DMS153 (cell line): Measurements from ENCODE around the gene SIGLEC5.
A peak's percentile ranks its signal among the peaks of the same experiment; 100 is the strongest.
"Not testable (repeated sequence)": the region's sequence is repeated elsewhere in the genome, so short reads cannot be mapped to it uniquely, and the experiment has no call there.

ENCODE experiments used
- DNase-seq: peaks from one replicate; lab custom pipeline; 2025; lab: John Stamatoyannopoulos, UW

SIGLEC5 gene, protein sequence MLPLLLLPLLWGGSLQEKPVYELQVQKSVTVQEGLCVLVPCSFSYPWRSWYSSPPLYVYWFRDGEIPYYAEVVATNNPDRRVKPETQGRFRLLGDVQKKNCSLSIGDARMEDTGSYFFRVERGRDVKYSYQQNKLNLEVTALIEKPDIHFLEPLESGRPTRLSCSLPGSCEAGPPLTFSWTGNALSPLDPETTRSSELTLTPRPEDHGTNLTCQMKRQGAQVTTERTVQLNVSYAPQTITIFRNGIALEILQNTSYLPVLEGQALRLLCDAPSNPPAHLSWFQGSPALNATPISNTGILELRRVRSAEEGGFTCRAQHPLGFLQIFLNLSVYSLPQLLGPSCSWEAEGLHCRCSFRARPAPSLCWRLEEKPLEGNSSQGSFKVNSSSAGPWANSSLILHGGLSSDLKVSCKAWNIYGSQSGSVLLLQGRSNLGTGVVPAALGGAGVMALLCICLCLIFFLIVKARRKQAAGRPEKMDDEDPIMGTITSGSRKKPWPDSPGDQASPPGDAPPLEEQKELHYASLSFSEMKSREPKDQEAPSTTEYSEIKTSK

DNA sequence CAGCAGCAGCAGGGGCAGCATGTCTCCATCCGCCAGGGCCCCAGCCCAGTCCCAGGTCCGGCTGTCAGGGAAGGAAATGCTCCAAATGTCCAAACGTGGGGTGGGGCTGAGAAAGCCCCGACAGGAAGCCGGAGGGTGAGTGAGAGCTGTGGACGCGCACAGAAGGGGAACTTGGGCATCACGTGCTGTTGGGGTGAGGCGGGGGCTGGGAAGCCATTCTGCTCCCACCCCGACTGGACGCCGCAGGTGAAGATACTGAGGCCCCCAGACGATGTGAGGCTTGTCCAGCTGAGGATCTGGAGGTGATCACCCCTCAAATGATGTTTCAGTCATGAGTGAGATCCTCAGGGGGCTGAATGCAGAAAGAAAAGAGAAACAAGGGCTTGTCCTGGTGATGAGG lies at the start of gene SIGLEC5:
Gene SIGLEC5 (minus strand): TSS at position 87 of the 400 bp plus-strand sequence. CDS start 66 bp downstream, at position 21.
- DNase-seq: not testable (repeated sequence)

DNA sequence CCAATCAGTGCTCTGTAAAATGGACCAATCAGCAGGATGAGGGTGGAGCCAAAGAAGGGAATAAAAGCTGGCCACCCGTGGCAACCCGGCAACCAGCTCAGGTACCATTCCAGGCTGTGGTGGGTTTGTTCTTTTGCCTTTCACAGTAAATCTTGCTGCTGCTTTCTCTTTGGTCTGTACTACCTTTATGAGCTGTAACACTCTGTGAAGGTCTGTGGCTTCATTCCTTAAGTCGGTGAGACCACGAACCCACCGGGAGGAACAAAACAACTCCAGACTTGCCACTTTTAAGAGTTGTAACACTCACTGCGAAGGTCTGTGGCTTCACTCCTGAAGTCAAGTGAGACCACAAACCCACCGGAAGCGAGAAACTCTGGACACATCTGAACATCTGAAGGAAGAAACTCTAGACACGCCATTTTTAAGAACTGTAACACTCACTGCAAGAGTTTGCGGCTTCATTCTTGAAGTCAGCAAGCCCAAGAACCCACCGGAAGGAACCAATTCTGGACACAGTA lies 46.4 kb upstream of the SIGLEC5 start:
- no peak for DNase-seq

DNA sequence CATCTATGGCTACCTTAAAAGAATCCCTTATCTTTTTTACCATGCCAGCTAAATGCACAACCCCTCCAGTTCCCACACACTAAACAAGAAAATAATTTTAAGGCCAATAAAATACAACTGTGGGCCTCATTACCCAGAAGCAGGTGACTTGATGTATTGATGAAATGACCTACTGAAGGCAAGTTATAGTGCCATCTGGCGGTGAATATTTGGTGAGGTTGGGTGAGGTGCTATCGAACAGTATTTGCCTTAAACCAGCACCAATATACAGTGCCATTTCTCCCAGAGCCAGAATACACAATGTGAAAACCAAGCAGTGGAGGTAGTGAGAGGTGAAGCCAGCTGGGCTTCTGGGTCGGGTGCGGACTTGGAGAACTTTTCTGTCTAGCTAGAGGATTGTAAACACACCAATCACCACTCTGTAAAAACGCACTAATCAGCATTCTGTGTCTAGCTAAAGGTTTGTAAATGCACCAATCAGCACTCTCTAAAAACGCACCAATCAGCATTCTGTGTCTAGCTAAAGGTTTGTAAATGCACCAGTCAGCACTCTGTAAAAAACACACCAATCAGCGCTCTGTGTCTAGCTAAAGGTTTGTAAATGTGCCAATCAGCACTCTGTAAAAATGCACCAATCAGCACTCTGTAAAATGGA lies 45.8 kb upstream of the SIGLEC5 start:
- DNase-seq: not testable (repeated sequence)

DNA sequence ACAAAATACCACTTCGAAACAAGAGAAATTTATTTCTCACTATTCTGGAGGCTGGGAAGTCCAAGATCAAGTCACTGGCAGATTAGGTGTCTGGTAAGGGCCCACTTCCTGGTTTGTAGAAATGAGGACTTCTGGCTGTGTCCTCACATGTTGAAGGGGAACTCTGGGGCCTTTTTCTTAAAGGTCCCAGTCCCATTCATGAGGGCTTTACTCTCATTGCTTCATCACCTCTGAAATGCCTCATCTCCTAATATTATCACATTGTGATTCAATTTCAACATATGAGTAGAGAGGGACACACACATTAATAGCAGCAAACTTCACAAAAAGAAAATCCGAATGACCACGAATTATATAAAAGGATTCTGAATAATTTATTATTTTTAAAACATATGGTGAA lies 38.0 kb upstream of the SIGLEC5 start:
- DNase-seq: no peak

DNA sequence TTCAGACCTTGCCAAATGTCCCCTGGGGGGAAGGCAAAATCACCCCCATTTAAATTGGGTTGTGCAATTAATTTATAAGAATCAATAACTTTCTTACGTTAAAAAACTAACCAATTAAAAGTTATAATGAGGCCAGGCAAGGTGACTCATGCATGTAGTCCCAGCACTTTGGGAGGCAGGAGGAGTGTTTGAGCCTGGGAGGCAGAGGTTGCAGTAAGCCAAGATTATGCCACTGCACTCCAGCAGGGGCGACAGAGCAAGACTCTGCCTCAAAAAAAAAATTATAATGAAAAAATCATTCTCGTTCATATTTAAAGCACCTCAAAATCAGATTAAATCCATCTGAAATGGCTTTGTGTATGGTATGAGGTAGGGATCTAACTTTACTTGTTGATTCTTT lies 34.8 kb upstream of the SIGLEC5 start:
- no peak for DNase-seq

DNA sequence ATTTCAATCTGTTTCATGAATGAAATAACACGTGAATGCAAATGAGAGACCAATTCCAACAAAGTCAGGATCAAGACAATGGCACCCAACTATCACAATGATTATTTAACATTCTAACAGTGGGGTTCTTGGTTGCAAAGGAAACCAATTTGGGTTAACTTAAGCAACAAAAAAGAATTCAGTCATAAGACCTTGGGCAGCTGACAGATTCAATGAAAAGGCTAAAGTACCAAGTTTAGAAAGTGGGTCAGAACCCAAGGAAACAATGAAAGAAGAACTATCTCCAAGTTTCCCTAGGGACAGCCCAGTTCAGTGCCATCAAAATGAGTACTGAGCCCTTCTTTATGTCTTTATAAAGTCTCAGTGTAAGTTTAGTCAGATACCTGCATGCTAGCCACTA lies 33.9 kb upstream of the SIGLEC5 start:
- no peak for DNase-seq

DNA sequence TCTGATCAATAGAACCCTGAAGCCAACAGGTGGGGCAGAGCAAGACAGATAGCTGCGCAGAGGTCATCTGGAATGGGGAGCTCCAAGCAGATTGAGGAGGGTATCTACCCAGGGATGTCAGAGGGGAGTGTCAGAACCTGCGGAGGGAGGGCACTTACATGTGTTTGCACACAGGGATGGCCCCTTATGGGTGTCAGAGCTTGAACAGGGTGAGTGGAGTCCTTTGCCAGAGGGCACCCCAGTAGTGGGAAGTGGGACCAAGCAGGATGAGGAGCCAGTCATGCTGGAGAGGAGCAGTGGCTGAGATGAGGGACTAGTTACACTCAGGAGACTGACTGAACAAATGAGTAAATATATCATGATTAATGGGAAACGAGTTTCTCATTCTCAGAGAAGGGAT lies 33.4 kb upstream of the SIGLEC5 start:
- no peak for DNase-seq

DNA sequence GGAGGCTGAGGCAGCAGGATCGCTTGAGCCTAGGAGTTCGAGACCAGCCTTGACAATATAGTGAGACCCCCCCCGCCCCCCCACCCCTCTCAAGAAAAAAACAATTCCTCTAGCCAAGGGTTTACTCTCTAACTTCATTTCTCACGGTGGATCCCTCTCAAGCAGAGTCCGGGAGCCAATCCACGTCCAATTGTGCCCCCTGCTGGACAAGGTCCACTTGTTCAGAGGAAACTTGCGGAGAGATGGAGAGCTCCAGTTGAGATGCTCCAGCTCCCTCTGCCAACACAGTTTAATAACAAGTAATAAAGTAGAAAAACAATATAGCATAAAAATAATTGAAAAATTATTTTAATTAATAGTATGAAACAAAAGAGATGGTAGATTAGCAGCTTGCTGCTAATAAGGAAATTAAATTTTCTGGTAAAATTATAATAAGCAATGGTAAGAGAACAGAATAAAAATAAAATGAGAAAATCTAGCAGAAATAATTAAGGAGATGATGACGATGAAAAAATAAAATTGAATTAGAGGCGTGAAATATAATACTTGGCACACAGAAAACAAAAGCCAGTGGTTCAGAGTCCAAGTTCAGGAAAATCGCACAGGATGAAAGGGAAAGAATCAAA lies 30.9 kb upstream of the SIGLEC5 start:
- DNase-seq: peak; percentile 35

DNA sequence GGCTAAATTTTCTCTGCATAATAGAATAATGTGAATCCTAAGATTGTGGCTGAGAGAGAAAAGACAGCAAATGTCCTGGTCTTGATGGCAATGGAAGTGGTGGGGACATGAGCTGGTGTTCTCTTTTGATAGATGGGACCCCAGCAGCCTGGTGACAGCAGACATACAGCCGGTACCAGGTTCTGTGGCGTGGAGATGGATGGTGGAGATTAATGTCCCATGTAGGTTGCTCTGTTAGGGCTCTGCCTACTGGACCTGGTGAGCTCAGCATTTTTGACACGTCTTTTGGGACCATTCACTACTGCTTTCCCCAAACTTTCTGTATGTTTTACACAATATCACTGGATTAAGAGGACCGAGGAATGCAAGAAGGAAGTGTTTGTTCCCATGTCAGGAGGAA lies 24.6 kb upstream of the SIGLEC5 start:
- DNase-seq: no peak

DNA sequence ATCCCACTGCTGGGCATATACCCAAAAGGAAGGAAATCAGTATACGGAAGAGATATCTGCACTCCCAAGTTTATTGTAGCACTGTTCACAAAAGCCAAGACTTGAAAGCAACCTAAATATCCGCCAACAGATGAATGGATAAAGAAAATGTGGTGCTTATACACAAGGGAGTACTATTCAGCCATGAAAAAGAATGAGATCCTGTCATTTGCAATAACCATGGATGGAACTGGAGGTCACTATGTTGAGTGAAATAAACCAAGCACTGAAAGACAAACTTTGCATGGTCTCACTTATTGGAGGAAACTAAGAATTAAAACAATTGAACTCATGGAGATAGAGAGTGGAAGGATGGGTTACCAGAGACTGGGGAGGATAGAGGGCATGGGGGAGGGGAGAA lies 23.0 kb upstream of the SIGLEC5 start:
- no peak for DNase-seq

DNA sequence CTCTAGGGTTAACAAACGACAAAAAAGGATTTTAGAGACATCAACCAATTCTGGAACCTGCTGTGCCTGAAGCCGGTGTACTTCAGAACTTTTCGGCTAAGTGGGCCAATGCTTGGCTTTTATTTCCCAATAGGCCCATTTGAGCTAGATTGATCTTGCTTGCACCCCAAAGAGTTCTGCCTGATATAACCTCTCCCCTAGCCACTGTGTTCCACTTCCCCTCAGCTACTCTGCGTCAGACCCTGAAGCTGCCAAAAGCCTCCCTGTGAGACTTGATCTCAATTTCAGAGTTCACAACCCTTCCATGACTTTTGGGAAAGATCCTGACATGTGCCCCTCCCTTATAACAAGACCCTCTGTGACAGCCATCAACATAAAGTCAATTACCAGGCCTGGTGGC lies 22.1 kb upstream of the SIGLEC5 start:
- DNase-seq: no peak

DNA sequence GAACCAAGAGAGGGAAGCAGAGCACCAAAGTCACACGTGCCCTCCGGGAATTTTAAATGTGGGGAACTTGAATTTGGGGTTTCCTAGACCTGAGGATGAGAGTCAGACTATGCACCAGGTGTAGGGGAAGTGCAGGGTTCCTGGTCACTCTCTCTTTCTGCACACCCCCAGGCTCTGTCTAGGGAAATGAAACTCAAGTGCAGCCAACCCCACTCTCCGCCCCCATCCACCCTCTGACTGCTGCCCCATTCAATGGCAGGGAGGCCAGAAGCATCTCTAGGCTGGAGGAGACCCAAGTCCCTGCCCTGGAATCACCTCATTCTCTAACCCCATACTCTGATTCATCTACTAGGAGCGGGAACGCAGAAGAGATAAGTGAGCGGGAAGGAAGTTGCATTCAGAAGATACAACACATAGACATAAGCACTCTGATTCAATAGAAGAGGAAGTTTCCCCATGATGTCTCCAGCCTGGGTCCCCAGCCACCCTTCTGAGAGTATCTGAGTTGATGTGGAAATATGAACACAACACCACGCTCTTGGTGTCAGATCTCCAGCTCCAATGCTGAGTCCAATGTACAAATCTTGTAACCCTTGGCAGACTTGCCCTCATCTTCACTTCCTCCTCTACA lies 21.1 kb upstream of the SIGLEC5 start:
- no peak for DNase-seq

DNA sequence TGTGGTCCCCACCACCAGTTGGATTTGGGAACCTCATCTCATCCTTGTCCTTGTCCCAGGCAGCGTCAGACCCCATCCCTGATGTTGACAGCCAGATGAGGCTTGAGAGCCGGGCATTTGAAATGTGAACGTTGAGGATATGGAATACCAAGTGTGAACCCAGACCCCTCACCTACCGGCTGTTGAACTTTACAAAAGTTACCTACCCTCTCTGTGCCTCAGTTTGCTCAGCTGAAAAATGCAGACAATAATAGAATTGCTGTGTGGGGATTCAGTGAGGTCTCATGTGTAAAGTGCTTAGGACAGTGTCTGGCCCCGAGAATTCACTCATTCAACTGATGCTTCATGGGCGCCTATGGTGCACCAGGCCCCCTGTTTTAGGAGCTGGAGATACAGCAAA lies 17.1 kb upstream of the SIGLEC5 start:
- no peak for DNase-seq

DNA sequence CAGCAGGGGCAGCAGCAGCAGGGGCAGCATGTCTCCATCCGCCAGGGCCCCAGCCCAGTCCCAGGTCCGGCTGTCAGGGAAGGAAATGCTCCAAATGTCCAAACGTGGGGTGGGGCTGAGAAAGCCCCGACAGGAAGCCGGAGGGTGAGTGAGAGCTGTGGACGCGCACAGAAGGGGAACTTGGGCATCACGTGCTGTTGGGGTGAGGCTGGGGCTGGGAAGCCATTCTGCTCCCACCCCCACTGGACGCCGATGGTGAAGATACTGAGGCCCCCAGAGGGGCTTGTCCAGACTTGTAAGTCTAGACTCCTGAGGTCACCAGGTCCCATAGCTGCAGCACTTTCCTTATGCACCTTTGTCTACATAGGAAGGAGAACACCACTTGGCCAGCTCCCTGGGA lies 16.5 kb upstream of the SIGLEC5 start, which contains the start of gene SIGLEC14:
Gene SIGLEC14 (minus strand): TSS at position 96 of the 400 bp plus-strand sequence. CDS start 66 bp downstream, at position 30.
- DNase-seq: not testable (repeated sequence)

DNA sequence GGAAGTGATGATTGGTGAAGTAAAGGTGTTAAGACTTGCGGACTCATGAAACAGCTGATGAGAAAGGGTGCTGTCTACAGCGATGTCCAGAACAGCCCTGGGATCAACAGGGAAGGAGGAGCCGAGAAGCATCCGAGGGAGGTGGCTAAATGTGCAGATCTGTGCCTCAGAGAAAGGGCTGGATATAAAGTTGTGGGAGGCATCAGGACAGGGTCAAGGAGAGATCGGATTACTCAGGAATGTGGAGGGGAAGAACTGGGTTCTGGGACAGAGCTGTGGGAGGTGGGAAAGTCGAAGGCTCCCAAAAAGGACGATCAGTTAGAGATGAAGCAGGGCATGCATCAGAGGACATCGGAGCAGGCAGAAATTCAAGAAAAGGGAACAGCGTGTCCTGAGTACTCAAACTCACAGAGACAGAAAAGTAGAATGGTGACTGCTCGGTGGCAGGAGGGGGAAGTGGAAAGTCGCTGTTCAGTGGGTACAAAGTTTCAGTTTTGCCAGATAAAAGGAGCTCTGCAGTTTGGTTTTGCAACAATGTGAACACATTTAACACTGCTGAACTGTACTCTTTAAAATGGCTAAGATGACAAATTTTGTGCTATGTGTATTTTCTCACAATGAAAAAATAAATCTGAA lies 14.6 kb upstream of the SIGLEC5 start:
- no peak for DNase-seq

DNA sequence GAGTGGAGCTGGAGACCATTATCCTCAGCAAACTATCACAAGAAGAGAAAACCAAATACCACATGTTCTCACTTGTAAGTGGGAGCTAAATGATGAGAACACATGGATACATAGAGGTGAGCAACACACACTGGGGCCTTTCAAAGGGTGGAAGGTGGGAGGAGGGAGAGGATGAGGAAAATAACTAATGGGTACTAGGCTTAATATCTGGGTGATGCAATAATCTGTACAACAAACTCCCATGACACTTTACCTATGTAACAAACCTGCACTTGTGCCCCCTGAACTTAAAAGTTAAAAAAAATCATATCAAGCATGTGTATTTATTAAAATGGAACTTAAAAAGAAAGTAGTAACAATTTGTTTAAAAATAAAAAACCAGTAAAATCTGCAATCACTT lies 11.4 kb upstream of the SIGLEC5 start:
- DNase-seq: no peak

DNA sequence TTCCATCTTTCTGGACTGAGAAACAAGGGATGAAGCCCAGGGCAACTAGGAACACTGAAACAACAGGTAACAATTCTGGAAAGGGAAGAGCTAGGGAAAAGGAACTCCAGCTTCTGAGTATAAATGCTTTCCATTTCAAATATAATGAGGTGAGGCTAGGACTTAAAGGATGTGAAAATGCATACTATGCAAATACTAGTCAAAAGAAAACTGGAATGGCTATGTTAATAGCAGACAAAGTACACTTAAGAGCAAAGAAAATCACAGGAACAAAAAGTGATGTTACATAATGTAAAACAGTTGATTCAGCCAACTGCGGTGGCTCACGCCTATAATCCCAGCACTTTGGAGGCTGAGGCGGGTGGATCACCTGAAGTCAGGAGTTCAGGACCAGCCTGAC lies 10.2 kb upstream of the SIGLEC5 start:
- no peak for DNase-seq

DNA sequence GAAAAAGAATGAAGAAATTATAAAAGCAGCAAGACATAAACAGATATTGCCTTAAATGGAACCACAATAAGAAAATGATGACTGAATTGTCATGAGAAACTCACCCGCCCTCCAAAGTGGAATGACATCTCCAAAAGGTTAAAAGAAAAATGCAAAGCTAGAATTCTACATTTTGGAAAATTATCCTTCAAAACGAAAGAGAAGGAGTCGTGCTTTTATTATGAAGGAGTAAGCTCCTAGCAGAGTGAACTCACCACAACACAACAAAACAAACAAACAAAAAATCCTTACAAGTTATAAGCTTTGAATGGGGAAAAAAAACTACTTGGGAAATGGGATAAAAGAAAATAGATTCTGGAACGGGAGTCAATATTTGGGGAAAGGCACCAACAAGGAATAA lies 9.7 kb upstream of the SIGLEC5 start:
- no peak for DNase-seq

DNA sequence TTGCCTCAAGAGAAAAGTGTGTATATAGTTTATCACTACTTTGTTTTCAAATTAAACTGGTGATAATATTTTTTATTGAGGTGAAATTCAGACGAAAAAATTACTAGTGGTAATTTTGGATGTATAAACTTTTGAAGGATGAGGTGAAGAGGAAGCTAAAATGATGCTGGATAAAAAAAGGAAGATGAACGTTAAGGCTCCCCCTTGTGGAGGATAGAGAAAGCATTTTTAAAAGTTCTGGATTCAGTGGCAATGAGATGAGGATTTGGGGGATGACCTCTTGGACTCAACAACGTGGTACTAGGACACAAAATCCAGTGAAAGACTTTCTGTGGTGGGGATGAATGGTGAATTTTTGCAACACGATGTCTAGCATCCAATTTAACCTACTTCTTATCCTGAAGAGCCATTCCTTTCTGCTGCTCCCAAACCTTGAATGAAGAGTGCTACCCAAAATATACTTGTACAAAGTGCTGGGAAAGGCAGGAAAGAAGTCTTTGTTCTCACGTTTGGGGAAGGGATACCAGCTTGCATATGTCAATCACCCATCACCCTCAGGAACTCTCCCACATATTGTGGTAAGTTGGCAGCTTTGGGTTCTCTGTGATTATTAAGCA lies 7.3 kb upstream of the SIGLEC5 start:
- DNase-seq: no peak

DNA sequence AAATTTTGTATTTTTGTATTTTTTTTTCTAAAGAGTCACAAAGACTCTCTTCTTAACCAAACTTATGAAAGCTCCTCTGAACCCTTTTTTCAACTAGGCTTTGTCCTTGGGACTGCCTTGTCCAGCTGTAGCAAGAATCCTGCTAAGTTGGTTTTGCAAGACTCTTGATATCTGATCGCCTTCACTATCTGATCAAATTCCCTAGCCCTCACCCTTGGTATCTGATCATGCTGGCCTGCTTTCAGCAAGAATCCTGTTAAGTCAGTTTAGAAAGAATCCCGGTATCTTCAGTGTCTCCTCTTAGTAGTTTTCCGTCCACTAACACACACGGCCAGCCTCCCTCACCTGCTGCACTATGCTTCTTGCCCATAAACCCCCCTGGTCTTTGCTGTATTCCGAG lies 1.9 kb upstream of the SIGLEC5 start:
- no peak for DNase-seq
